Measurements from ENCODE around the gene CELSR3.

GRCh38 chr3:48629894-48630293 lies 32.8 kb downstream of the CELSR3 start:
- TF ChIP-seq CTCF (IDR thresholded peaks at IDR 0.05) (no peak), POLR2AphosphoS5 (IDR thresholded peaks at IDR 0.05) (no peak), POLR2A (IDR thresholded peaks at IDR 0.05) (no peak)
